ENCODE measurements around the gene DGKI.

Gene DGKI

GRCh38 chr7:137846827-137847567 lies at the start of gene DGKI:
Gene DGKI (minus strand): TSS chr7:137846974.
- DNase-seq: no peak

- no peak for DNase-seq
Observed at GRCh38 chr7:137895301-137896221, 48.8 kb upstream of the DGKI start.

GRCh38 chr7:137893143-137893742 lies 46.5 kb upstream of the DGKI start:
- no peak for DNase-seq

- DNase-seq: no peak
Observed at GRCh38 chr7:137891016-137891655, 44.4 kb upstream of the DGKI start.

- DNase-seq: no peak
Observed at GRCh38 chr7:137890449-137890921, 43.7 kb upstream of the DGKI start.

GRCh38 chr7:137888241-137888640 lies 41.5 kb upstream of the DGKI start:
- DNase-seq: no peak

GRCh38 chr7:137886746-137887145 lies 40.0 kb upstream of the DGKI start:
- no peak for DNase-seq

- no peak for DNase-seq
Observed at GRCh38 chr7:137886281-137886680, 39.5 kb upstream of the DGKI start.

GRCh38 chr7:137885678-137886077 lies 38.9 kb upstream of the DGKI start:
- DNase-seq: no peak

- DNase-seq: no peak
Observed at GRCh38 chr7:137882806-137883205, 36.0 kb upstream of the DGKI start.

- DNase-seq: no peak
Observed at GRCh38 chr7:137882261-137882668, 35.5 kb upstream of the DGKI start.

- DNase-seq: no peak
Observed at GRCh38 chr7:137881607-137882260, 35.0 kb upstream of the DGKI start.

GRCh38 chr7:137880432-137880831 lies 33.7 kb upstream of the DGKI start:
- no peak for DNase-seq

- no peak for DNase-seq
Observed at GRCh38 chr7:137879357-137880158, 32.8 kb upstream of the DGKI start.

GRCh38 chr7:137878333-137878961 lies 31.7 kb upstream of the DGKI start:
- DNase-seq: no peak

GRCh38 chr7:137877027-137877675 lies 30.4 kb upstream of the DGKI start:
- no peak for DNase-seq

GRCh38 chr7:137875746-137876145 lies 29.0 kb upstream of the DGKI start:
- no peak for DNase-seq

- no peak for DNase-seq
Observed at GRCh38 chr7:137873979-137874777, 27.4 kb upstream of the DGKI start.

- no peak for DNase-seq
Observed at GRCh38 chr7:137873524-137873923, 26.8 kb upstream of the DGKI start.
